ENCODE data around the gene MARVELD1.

- TF ChIP-seq CTCF (IDR thresholded peaks at IDR 0.05) (no peak), POLR2A (IDR thresholded peaks at IDR 0.05) (no peak)
These were observed 27.1 kb downstream of the MARVELD1 start for GRCh38 chr10:97740613-97741012.

Data from body of pancreas (tissue), 4 donors.